ENCODE results near the gene PPP2R5C.
"Not testable (repeated sequence)": the region's sequence is repeated elsewhere in the genome, so short reads cannot be mapped to it uniquely, and the experiment has no call there.

PPP2R5C gene

GRCh38 chr14:101781240-101782061 lies 19.9 kb downstream of the PPP2R5C start:
- DNase-seq (ENCODE audit: low spot score): no peak

GRCh38 chr14:101783260-101784016 lies 21.9 kb downstream of the PPP2R5C start:
- DNase-seq (ENCODE audit: low spot score): no peak

GRCh38 chr14:101784631-101785030 lies 23.1 kb downstream of the PPP2R5C start:
- no peak for DNase-seq (ENCODE audit: low spot score)

- no peak for DNase-seq (ENCODE audit: low spot score)
These were observed 26.6 kb downstream of the PPP2R5C start for GRCh38 chr14:101788016-101788635.

GRCh38 chr14:101789222-101789621 lies 27.7 kb downstream of the PPP2R5C start:
- no peak for DNase-seq (ENCODE audit: low spot score)

- no peak for DNase-seq (ENCODE audit: low spot score)
These were observed 28.7 kb downstream of the PPP2R5C start for GRCh38 chr14:101790232-101790631.

GRCh38 chr14:101791919-101792572 lies 30.5 kb downstream of the PPP2R5C start:
- peak; percentile 49 for DNase-seq (ENCODE audit: low spot score)

- no peak for DNase-seq (ENCODE audit: low spot score)
These were observed 34.5 kb downstream of the PPP2R5C start for GRCh38 chr14:101796016-101796415.

- no peak for DNase-seq (ENCODE audit: low spot score)
These were observed 35.0 kb downstream of the PPP2R5C start for GRCh38 chr14:101796479-101796878.

GRCh38 chr14:101797856-101798255 lies 36.3 kb downstream of the PPP2R5C start:
- DNase-seq (ENCODE audit: low spot score): no peak

- DNase-seq (ENCODE audit: low spot score): not testable (repeated sequence)
These were observed 42.9 kb downstream of the PPP2R5C start for GRCh38 chr14:101804373-101804772.

GRCh38 chr14:101806252-101806651 lies 44.7 kb downstream of the PPP2R5C start:
- not testable (repeated sequence) for DNase-seq (ENCODE audit: low spot score)

GRCh38 chr14:101808020-101808641 lies 46.6 kb downstream of the PPP2R5C start:
- DNase-seq (ENCODE audit: low spot score): no peak

GRCh38 chr14:101808894-101809670 lies 47.6 kb downstream of the PPP2R5C start:
- DNase-seq (ENCODE audit: low spot score): no peak

GRCh38 chr14:101809671-101810514 lies 48.4 kb downstream of the PPP2R5C start:
- DNase-seq (ENCODE audit: low spot score): peak; percentile 94

- DNase-seq (ENCODE audit: low spot score): peak; percentile 83
These were observed 49.5 kb downstream of the PPP2R5C start for GRCh38 chr14:101810897-101811621.

GRCh38 chr14:101812071-101812470 lies 50.6 kb downstream of the PPP2R5C start:
- DNase-seq (ENCODE audit: low spot score): peak; percentile 38

- peak; percentile 32 for DNase-seq (ENCODE audit: low spot score)
These were observed 51.8 kb downstream of the PPP2R5C start for GRCh38 chr14:101813171-101813759.

GRCh38 chr14:101813833-101814232 lies 52.3 kb downstream of the PPP2R5C start:
- peak; percentile 24 for DNase-seq (ENCODE audit: low spot score)

All from CD4-positive, alpha-beta T cell treated with Interleukin-2 at 100 ng/mL for 4 hours (primary cell).